H7 (cell line): Measurements from ENCODE around the gene SLC16A3. TPM values are rescaled to one million over a fixed set of nuclear protein-coding genes. Genes with fewer than 3 reads are reported as not detected.
"Not testable (repeated sequence)": the region's sequence is repeated elsewhere in the genome, so short reads cannot be mapped to it uniquely, and the experiment has no call there.

Source experiments
- DNase-seq: peaks from one replicate; pipeline ENCODE4 v3.0.0; 2012
- H3K27me3 ChIP-seq: 2 replicates; pipeline ENCODE4 v1.6.0; 2011; ENCODE audit warnings: mild to moderate bottlenecking, low read length; ENCODE audit not compliant: control insufficient read depth, insufficient read depth
- H3K36me3 ChIP-seq: replicated peaks from 2 replicates; pipeline ENCODE4 v1.5.1; 2011; ENCODE audit warnings: low read length; ENCODE audit not compliant: control insufficient read depth, insufficient read depth
- H3K4me3 ChIP-seq: 2 replicates; pipeline ENCODE4 v1.5.1; 2011; ENCODE audit warnings: low read depth, mild to moderate bottlenecking, control low read depth, low read length, moderate library complexity; ENCODE audit not compliant: insufficient read depth
- total RNA-seq: library from RNA; depleted of rRNA; stranded (reverse); fragments of >200 nt; shearing (Covaris generic); gene quantifications from 2 replicates; pipeline ENCODE4 v1.2.3, GENCODE V29; 2014

SLC16A3 gene
- total RNA-seq, 1 experiment from 2014 or later: 31.2 TPM

DNA sequence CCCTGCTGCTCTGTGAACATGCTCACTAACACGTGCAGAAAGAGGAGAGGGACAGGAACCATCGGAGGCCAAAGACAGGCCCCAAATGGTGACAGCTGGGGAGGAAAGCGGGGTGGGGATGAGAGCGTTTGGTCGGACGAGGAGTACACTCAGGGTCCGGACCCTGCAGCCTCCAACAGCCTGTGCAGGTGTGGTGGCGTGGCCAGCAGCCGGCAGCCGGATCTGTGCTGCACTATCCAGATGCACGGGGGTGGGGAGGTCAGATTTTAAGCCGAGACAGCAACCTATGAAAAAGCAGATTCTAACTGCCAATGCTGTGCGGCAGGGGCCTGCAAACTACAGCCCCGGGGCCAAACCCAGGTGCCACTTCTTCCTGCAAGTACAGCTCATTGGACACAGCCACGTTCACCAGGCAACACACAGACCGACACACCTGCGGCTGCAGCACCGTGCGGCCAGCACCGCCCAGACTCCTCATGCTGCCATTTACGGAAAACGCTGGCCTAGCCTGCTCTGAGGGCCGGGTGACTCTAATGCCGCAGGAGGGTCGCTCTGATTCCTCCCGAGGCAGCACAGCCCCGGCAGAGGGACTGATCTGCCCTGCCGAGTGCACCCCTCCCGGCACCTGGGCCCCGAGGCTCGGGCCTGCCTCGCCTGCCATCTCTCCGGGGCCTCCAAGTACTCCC lies 21.2 kb downstream of the SLC16A3 start:
- no peak overlapping the region for H3K4me3 ChIP-seq
- DNase-seq: no peak
- peaks cover 61% of the 10 kb centered on the region for H3K36me3 ChIP-seq
- H3K27me3 ChIP-seq: no peaks in the 10 kb centered on the region

DNA sequence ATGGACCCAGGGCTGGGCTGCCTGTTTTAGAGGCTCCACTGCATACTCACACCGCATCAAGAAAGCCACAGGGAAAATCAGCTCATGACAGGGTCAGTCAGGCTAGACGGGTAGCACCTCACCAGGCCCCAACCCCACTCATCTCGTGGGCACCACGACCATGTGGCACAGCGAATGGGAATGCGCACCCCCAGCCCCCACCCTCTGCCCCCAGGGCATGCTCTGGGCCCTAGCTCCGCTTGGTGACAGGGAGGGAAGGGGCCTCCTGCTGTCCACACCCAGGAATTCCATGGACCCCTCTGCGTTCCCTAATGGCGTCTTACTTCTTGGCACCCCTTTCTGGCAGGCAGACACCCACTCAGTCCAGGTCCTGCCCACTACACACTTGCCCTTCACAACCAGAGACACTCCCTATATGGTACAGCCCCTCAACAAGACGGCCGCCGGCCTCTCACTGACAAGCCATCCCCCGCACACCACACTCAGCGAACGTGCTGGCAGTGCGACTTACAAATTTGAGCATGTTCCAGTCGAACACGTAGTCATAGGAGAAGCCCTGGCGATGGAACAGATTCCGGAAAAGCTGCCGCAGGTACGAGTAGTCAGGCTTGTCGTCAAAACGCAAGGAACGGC lies 22.1 kb downstream of the SLC16A3 start:
- peaks cover 62% of the 10 kb centered on the region for H3K36me3 ChIP-seq
- H3K4me3 ChIP-seq: no peak overlapping the region
- no peaks in the 10 kb centered on the region for H3K27me3 ChIP-seq
- no peak for DNase-seq

DNA sequence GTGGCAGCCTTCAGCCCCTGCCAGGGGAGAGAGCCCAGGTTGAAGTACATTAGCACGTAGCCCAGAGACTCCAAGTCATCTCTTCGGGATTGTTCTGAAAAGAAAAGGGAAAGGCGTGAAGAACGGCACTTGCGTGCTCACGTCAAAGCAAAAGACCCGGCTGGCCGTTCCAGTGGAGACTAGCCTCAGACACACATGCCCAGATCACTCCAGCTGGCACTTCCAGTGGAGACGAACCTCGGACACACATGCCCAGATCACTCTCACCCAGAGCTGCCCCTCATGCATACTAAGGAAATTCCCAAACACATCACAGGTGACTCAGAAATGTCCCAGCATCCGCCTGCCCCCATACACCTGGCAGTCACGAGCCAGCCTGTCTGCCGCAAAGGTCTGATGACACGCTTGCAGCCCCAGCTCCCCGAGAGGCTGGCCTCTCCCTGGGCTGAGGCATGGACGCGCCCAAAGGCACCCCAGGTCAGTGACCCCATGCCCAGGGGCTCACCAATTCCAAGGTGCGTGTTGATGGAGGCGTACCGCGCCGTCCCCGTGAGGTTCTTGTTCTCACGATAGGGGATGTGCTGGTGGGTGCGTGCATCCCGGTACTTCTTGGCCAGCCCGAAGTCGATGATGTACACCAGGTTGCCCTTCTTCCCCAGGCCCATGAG lies 23.8 kb downstream of the SLC16A3 start:
- DNase-seq: no peak
- Histone ChIP-seq H3K36me3 (peaks cover 62% of the 10 kb centered on the region), H3K4me3 (no peak overlapping the region), H3K27me3 (no peaks in the 10 kb centered on the region)

DNA sequence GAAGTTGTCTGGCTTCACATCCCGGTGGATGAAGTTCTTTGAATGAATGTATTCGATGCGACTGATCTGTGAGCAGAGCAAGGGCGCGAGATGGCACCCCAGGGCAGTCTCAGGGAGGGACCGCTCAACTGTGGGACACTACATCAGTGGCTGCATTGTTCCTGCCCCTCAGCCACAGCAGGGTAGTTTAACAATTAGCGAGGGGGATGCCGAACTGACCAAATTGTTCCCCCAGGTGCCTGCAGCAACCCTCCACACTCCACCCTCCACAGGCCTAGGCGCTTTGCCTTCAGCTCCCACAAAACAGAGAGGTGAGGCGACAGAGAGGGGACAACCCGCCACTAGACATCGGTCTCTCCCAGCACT lies 24.3 kb downstream of the SLC16A3 start:
- Histone ChIP-seq H3K4me3 (no peak overlapping the region), H3K27me3 (no peaks in the 10 kb centered on the region), H3K36me3 (peaks cover 59% of the 10 kb centered on the region)
- DNase-seq: no peak

DNA sequence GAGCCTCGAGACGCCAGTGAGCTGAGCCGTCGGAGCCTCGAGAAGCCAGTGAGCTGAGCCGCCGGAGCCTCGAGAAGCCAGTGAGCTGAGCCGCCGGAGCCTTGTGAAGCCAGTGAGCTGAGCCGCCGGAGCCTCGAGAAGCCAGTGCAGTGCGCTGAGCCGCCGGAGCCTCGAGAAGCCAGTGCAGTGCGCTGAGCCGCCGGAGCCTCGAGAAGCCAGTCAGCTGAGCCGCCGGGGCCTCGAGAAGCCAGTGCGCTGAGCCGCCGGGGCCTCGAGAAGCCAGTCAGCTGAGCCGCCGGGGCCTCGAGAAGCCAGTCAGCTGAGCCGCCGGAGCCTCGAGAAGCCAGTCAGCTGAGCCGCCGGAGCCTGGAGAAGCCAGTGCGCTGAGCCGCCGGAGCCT lies 25.3 kb downstream of the SLC16A3 start:
- H3K36me3 ChIP-seq: peaks cover 57% of the 10 kb centered on the region
- not testable (repeated sequence) for H3K27me3 ChIP-seq, DNase-seq, H3K4me3 ChIP-seq

DNA sequence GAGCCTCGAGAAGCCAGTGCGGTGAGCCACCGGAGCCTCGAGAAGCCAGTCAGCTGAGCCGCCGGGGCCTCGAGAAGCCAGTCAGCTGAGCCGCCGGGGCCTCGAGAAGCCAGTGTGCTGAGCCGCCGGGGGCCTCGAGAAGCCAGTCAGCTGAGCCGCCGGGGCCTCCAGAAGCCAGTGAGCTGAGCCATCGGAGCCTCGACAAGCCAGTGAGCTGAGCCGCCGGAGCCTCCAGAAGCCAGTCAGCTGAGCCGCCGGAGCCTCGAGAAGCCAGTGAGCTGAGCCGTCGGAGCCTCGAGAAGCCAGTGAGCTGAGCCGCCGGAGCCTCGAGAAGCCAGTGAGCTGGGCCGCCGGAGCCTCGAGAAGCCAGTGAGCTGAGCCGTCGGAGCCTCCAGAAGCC lies 25.9 kb downstream of the SLC16A3 start:
- not testable (repeated sequence) for DNase-seq, H3K27me3 ChIP-seq, H3K4me3 ChIP-seq
- peaks cover 55% of the 10 kb centered on the region for H3K36me3 ChIP-seq

DNA sequence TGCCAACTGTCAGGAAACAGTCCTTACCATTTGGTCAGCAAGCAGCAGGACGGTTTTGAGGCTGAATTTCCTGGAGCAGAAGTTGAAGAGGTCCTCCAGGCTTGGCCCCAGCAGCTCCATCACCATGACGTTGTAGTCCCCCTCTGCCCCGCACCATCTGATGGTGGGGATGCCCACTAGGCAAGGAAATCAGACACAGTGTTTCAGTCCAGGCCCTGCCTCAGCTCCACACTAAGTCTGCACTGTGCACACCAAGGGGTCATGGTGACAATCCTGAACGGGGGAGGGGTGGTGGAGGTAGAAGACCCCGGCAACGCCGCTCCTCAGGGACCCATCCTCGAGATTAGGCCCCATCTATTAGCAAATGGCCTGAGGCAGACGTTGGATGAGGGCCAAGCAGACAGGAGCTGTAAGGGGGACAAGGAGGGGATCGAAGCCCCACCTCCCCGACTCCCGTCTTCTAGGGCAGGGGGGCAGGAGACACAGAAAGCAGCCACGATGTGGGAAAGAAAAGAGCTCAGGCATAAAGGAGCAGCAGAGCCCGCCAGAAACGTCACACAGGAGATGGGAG lies 26.6 kb downstream of the SLC16A3 start:
- peaks cover 53% of the 10 kb centered on the region for H3K36me3 ChIP-seq
- H3K27me3 ChIP-seq: no peaks in the 10 kb centered on the region
- H3K4me3 ChIP-seq: no peak overlapping the region

DNA sequence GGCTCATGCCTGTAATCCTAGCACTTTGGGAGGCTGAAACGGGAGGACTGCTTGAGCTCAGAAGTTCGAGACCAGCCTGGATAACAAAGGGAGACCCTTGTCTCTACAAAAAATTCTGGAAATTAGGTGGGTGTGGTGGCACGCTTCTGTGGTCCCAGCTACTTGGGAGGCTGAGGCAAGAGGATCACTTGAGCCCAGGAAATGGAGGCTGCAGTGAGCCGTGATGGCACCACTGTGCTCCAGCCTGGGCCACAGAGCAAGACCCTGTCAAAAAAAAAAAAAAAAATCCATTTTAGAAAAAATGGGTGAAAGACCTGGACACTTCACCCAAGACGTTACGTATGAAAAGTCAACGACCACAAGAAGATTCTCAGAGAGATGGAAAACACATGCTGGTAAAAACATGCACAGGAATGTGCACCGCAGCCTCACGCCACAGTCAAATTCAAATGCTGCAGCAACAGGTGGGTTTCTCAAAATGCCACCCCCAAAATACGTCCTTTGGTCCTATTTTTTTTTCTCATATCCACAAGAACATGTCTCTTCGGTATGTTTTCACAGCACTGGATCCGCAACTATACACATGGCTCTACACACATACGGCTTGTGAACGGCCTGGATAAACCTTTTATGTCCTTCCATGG lies 27.5 kb downstream of the SLC16A3 start:
- no peak overlapping the region for H3K4me3 ChIP-seq
- H3K36me3 ChIP-seq: peaks cover 53% of the 10 kb centered on the region
- H3K27me3 ChIP-seq: no peaks in the 10 kb centered on the region
- no peak for DNase-seq

More for the DNA sequence above, 26.6 kb downstream of the SLC16A3 start:
- no peak for DNase-seq

DNA sequence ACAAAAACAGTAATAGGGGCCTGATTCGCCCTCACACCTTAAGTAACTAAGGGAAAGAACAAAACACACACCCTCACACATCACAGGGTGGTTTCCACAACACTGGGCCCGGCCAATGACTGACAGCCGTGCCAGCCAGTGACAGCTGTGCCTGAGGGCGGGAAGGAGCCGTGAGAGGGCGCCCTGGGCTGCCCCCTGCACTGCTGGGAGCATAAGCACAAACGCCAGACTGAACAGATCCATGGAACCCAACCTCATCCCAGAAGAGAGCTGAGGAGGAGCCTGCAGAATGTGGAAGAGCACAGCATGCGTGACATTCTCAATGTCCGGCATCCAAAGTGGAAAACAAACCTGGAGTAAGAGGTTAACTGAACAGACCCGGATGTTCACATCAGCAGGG lies 28.6 kb downstream of the SLC16A3 start:
- peak; percentile 92 for DNase-seq
- H3K27me3 ChIP-seq: no peaks in the 10 kb centered on the region
- peaks cover 55% of the 10 kb centered on the region for H3K36me3 ChIP-seq
- no peak overlapping the region for H3K4me3 ChIP-seq

DNA sequence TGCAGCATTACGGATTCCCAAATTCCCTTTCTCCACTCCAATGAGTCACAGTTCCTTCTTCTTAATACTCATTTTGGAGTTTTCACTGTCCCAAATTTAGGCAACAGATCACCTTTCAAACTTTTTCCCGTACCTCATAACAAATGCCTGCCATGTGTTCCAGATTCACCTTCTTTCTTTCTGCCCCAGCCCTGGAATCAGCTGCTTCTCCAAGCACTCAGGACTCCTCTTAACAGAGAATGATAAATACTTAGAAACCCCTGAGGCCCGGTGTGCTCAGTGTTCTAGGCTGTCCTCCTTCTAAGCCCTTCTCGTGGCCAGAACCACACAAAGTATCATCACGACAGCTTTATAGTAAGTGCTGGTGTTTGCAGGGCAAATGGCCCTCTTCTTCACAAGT lies 29.7 kb downstream of the SLC16A3 start:
- peaks cover 49% of the 10 kb centered on the region for H3K36me3 ChIP-seq
- H3K27me3 ChIP-seq: no peaks in the 10 kb centered on the region
- DNase-seq: no peak
- H3K4me3 ChIP-seq: no peak overlapping the region

DNA sequence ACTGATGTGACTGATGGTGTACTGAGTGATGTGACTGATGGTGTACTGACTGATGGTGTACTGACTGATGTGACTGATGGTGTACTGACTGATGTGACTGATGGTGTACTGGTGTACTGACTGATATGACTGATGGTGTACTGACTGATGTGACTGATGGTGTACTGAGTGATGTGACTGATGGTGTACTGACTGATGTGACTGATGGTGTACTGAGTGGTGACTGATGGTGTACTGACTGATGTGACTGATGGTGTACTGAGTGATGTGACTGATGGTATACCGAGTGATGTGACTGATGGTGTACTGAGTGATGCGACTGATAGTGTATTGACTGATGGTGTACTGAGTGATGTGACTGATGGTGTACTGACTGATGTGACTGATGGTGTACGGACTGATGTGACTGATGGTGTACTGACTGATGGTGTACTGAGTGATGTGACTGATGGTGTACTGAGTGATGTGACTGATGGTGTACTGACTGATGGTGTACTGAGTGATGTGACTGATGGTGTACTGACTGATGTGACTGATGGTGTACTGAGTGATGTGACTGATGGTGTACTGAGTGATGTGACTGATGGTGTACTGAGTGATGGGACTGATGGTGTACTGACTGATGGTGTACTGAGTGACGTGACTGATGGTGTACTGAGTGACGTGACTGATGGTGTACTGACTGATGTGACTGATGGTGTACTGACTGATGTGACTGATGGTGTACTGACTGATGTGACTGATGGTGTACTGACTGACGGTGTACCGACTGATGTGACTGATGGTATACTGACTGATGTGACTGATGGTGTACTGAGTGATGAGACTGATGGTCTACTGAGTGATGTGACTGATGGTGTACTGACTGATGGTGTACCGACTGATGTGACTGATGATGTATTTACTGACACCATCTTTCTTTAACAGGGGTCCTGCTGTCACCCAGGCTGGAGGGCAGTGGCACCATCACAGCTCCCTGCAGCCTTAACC lies 31.4 kb downstream of the SLC16A3 start:
- H3K27me3 ChIP-seq, H3K4me3 ChIP-seq, DNase-seq: not testable (repeated sequence)
- H3K36me3 ChIP-seq: peaks cover 59% of the 10 kb centered on the region

DNA sequence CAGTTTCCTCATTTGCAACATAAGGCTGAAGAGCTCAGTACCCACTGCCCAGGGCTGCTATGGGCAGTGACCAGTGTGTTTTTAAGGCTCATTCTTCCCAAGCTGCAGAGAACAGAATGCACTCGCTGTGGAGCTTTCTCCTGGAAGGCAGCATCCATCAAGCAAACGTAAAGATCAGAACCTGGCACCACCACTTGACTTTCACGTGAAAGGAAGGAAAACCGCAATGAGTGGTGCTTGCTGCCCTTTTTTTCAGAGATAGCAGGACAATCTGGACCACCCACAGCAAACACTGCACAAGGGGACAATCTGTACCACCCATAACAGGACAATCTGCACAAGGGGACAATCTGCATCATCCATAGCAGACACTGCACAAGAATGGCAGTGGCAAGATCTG lies 33.5 kb downstream of the SLC16A3 start:
- H3K27me3 ChIP-seq: no peaks in the 10 kb centered on the region
- no peak overlapping the region for H3K4me3 ChIP-seq
- no peak for DNase-seq
- H3K36me3 ChIP-seq: peaks cover 65% of the 10 kb centered on the region

DNA sequence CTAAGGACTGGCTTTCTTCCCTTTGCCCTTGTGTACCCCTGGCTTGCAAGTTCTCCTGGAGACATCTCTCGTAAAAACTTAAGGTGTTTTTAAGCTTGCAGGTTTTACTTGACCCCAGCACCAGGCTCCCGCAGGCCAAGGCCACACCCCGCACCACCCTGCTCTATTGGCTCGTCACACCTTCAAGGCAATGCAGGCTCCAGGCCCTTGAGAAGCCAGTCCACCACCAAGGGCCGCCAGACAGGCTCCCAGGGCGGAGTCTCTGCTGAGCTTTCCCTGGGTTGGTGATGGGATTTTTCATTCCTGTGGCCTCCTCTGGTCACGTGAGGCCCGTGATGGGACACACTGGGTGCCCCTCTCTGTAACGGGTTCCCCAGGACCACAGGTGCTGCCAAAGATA lies 34.8 kb downstream of the SLC16A3 start:
- Histone ChIP-seq H3K4me3 (no peak overlapping the region), H3K27me3 (no peaks in the 10 kb centered on the region), H3K36me3 (peaks cover 58% of the 10 kb centered on the region)
- no peak for DNase-seq

DNA sequence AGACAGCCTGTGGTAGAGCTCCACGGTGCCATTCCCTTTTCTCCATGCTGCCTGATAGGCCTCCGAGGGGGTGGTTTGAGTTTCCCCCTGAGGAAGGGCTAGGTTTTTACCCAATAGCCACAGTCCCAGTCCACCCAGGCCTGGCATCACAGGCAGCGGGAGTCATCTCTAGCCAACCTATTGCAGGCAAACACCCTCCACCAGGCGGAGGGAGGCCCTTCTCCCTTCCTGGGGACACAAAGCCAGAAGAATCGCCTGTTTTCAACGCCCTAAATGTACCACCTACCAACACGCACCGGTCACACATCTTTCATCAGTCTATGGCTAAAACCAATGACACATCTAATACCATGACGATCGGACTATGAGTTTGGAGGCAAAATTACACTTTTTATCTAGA lies 37.3 kb downstream of the SLC16A3 start:
- H3K4me3 ChIP-seq: no peak overlapping the region
- H3K27me3 ChIP-seq: no peaks in the 10 kb centered on the region
- peaks cover 51% of the 10 kb centered on the region for H3K36me3 ChIP-seq
- no peak for DNase-seq
